ELF-1 (cell line): ENCODE data around the gene CRYBB2.
"Not testable (repeated sequence)": the region's sequence is repeated elsewhere in the genome, so short reads cannot be mapped to it uniquely, and the experiment has no call there.

Experiments used
- DNase-seq: peaks from one replicate; pipeline ENCODE4 v3.0.0-alpha.2; 2016; ENCODE audit warnings: low read depth, low spot score

CRYBB2 gene, protein sequence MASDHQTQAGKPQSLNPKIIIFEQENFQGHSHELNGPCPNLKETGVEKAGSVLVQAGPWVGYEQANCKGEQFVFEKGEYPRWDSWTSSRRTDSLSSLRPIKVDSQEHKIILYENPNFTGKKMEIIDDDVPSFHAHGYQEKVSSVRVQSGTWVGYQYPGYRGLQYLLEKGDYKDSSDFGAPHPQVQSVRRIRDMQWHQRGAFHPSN

DNA sequence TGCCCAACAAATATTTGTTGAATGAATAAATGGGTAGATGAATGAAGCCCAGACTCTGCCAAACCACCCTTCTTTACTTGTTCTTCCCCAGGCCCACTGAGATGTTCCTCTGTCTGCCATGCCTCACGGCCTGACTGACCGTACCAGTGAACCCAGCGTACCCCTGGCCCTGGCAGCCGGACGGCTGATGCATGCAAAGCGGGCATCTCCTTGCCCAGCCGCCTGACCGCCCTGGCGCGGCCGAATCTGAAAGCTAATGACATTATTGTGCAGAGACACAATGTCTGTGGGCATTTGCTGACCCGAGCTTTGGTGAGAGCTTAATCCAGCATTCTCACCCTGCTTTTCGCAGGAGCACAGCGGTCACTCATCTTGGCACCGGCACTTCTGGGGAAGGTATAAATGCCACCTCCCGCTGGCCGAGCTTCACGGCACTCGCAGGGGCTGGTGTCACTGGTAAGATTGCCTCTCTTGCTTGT, at the start of gene CRYBB2:
Gene CRYBB2 (plus strand): TSS at position 429 of the 479 bp plus-strand sequence. CDS start 1,791 bp downstream, outside the sequence.
- no peak for DNase-seq

DNA sequence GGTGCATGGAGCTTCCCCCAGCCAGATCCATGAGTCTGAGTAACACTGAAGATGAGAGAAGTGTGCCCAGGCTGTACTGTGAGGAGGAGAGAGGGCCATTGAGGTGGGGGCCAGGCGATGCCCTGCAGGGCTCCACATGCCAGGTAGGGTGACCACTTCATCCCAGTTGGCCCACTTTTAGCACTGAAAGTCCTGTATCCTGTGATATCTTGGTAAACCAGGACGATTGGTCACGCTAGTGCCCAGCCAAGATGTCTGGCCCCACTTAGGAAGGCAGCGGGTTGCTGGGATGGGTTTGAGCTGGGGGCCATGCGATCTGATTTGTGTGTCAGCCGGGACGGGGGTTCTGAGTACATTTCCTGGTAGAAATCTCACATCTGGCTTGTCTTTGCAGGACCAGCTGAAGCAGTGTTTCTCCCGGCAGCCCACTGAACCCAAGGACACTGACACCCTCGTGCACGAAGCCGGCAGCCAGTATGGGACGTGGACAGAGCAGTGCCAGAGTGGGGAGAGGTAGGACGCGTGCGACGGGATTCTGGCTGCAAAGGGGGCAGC, 48.9 kb upstream of the CRYBB2 start:
- DNase-seq, result no peak

GRCh38 chr22:25172153-25172552, 47.3 kb upstream of the CRYBB2 start:
- DNase-seq, result peak; percentile 14

DNA sequence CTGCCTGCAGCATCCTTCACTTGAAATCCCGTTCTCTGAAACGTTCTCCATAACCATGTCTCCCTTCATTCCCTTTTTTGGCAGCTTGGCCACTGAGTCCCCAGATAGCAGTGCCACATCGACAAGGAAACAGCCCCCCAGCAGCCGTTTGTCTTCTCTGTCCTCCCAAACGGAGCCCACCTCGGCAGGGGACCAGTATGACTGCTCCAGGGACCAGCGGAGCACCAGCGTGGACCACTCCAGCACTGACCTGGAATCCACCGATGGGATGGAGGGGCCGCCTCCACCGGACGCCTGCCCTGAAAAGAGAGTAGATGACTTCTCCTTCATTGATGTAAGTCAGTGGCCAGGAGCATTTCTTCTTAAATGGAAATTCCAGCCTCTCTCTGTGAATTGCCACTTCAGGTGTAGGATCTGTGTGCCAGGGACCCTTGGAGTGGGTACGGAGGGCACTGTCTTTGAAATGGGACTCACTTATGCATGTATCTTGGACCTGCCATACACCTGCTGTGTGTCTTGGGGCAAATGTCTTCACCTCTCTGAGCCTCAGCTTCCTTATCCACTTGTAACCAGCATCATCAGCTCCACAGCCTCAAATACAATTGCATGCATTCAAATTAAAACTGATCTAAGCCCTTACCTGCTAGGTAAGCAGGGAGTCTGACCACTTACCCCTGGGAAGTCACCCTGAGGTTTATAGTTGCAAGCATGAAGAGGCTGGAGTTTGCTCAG, 45.1 kb upstream of the CRYBB2 start:
- no peak for DNase-seq

GRCh38 chr22:25174888-25175411, 44.5 kb upstream of the CRYBB2 start:
- DNase-seq, result no peak

DNA sequence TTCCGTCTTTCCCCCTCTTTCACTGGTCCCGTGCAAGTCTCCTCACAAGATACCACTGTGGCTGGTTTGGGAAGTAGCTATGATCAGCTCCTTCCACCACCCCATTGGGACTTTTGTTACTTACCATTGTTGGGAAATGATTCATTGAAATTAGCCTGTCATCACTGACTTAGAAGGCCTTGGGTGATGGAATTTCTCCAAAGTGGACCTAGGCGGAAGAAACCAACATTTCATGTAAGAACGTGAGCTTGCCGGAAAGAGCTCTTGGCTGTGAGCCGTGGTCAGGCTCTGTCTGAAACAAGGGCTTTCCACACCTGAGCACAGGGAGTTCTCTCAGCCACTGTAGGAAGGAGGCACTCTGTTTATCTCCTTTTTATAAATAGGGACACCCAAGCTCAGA, 43.3 kb upstream of the CRYBB2 start:
- DNase-seq, result no peak

DNA sequence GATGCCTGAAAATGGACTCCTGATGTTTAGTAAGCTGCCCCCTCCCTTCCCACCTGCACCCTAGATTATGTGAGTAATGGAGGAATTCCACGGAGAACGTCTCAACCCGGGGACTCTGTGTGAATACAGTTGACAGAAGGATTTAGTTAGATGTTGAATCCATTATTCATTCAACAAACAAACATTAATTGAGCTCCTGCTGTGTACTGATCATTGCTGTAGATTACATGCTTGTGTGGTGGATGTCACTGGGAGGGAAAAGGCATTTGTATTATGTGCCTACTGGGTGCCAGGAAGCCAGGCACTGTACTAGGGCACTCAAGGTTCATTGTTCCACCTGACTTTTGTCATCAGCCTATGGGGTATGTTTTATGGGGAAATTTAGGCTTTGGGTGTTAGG, 42.6 kb upstream of the CRYBB2 start:
- no peak for DNase-seq

- DNase-seq, result no peak
Measured at GRCh38 chr22:25177226-25177625, 42.2 kb upstream of the CRYBB2 start.

GRCh38 chr22:25177895-25178294, 41.5 kb upstream of the CRYBB2 start:
- DNase-seq, result no peak

DNA sequence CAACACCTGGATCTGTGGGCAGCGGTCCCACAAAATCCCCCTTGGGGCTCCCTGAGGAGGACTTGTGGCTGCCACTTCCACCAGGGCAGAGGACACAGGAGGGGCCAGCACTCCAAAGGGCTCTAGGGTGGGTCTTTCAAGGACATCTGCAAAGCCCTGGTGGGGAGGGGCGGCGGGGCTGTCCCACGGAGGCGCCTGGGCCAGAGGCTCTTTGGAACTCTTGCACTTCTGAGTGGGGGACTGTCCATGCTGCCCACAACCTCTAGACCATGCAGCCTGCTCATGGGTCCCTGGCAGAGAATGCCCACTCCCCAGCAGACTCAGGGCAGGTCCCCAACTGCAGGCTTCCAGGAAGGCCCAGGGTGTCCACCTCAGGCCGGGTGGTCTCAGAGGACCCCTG, 41.1 kb upstream of the CRYBB2 start:
- not testable (repeated sequence) for DNase-seq

DNA sequence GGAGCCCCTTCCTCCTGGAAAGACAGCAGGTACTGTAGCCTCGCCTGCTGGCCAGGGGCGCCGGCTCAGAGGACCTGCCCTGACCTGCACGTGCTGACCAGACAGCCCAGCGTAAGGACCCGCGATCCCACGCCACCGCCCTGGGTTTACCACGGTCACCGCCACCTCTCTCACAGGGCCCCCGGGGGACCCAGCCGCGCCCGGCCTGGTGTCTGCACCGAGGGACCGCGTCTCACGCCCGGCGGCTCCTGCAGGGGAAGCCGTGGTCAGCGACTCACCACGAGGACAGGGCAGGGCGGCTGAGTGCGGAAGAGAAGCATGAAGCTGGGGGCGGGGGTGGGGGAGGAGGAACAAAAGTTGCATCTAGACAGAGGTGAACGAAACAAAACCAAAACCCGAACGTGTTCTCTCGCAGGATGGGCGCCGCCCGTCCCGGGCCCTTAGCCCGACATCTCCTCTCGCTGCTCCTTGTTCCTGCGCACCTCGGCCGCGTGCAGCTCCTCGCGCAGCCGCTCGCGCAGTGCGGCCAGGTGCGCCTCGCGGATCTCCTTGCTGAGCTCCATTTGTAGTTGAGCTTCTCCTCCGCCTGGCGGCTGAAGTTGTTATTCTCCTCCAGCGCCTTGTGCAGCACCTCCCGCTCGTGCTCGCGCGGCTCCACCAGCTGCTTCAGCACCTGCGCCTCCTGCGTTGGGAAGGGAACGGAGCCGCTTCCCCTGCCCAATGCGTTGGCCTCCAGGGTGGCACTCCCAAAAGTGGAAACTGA, 40.4 kb upstream of the CRYBB2 start:
- peak; percentile 90 for DNase-seq

GRCh38 chr22:25182131-25183110, 37.0 kb upstream of the CRYBB2 start:
- DNase-seq, result no peak

GRCh38 chr22:25183949-25184619, 35.4 kb upstream of the CRYBB2 start:
- DNase-seq, result no peak

- no peak for DNase-seq
Measured at GRCh38 chr22:25186140-25186539, 33.3 kb upstream of the CRYBB2 start.

GRCh38 chr22:25187469-25187868, 32.0 kb upstream of the CRYBB2 start:
- no peak for DNase-seq

- no peak for DNase-seq
Measured at GRCh38 chr22:25192406-25192805, 27.0 kb upstream of the CRYBB2 start.

DNA sequence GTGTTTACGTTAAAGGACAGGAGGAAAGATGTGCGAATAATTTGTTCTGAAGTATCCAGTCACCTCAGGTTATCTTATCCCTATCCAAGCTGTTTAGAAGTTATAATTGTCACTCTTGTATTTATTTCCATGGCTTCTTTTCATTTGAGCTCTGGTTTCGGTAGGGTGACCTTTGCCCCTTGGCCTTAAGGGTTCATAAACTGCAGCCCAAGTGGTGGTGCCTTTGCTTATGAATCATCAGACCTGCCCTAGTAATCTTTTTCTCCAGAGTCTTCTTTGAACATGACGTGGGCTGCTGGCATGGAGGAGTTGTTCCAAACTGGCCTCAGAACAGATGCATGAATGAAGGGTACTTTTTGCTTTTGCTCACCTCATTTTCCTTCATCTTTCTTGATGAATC, 26.3 kb upstream of the CRYBB2 start:
- DNase-seq, result no peak

DNA sequence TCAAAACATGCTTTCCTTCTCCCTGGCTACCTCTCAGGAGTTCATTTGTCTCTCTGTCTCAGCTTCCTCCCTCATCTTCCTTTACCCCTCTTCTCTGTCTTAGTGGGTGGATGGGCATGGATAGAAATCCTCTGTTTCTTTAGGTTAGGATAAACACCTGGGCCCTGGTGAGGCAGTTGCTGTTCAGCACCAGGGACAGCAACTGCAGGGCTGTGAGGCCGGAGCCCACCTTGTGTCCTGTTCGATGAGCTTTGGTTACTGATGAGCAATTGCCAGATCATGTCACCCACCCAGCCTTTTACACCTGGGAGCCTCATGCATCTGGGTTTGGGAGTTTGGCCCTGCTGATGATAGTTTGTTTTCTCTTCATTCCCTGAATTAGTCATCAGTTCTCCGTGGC, 25.9 kb upstream of the CRYBB2 start:
- peak; percentile 50 for DNase-seq

DNA sequence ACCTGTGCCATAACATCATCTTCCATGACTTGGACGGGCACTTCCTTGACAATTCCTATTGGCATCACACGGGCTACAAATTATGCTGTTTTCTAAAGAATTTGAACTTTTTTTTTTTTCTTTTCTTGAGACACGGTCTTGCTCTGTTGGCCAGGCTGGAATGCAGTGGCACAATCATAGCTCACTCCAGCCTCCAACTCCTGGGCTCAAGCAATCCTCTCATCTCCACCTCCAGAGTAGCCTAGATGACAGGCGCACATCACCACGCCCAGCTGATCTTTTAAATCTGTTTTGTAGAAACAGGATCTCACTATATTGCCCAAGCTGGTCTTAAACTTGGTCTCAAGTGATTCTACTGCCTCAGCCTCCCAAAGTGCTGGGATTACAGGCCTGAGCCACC, 23.1 kb upstream of the CRYBB2 start:
- no peak for DNase-seq

DNA sequence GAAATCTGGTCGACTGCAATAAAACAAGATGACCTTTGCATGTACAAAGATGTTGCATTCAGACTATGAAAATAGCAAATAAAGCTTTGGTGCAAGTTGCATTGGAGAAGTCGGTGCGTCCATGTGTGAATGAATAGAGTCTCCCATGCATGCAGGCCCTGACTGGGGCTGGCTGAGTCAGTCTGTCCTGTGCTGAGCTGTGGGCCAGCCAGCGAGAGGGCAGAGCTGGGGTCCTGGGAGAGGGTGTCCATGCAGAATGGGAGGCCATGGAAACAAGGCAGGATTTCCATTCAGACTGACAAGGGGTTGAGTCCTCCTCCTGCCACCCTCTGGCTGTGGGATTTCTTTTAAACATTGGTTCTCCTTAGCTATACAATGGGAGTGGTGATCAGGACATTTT, 22.1 kb upstream of the CRYBB2 start:
- DNase-seq, result no peak
